Measurements from ENCODE around the gene SRSF4.

Gene SRSF4

GRCh38 chr1:29172415-29172939 lies 9.2 kb downstream of the SRSF4 start:
- Histone ChIP-seq H3K4me1 (ENCODE audit: control insufficient read depth, insufficient read depth, low read length) (peaks cover 12% of the 10 kb centered on the region), H3K27ac (ENCODE audit: low read depth, low read length) (no peak overlapping the region), H3K27me3 (ENCODE audit: control insufficient read depth, insufficient read depth, low read length) (no peaks in the 10 kb centered on the region), H3K4me3 (ENCODE audit: low read length) (no peak overlapping the region), H3K36me3 (ENCODE audit: control insufficient read depth, insufficient read depth, low read length) (no peaks in the 10 kb centered on the region), H3K9ac (ENCODE audit: low read length) (no peak overlapping the region)

GRCh38 chr1:29171521-29171920 lies 10.2 kb downstream of the SRSF4 start:
- Histone ChIP-seq H3K4me1 (ENCODE audit: control insufficient read depth, insufficient read depth, low read length) (peaks cover 10% of the 10 kb centered on the region), H3K4me3 (ENCODE audit: low read length) (no peak overlapping the region), H3K27me3 (ENCODE audit: control insufficient read depth, insufficient read depth, low read length) (no peaks in the 10 kb centered on the region), H3K9ac (ENCODE audit: low read length) (no peak overlapping the region), H3K36me3 (ENCODE audit: control insufficient read depth, insufficient read depth, low read length) (peaks cover 4% of the 10 kb centered on the region), H3K27ac (ENCODE audit: low read depth, low read length) (no peak overlapping the region)

GRCh38 chr1:29171089-29171488 lies 10.6 kb downstream of the SRSF4 start:
- no peak overlapping the region for H3K27ac ChIP-seq (ENCODE audit: low read depth, low read length)
- no peak overlapping the region for H3K4me3 ChIP-seq (ENCODE audit: low read length)
- no peaks in the 10 kb centered on the region for H3K27me3 ChIP-seq (ENCODE audit: control insufficient read depth, insufficient read depth, low read length)
- H3K4me1 ChIP-seq (ENCODE audit: control insufficient read depth, insufficient read depth, low read length): peaks cover 9% of the 10 kb centered on the region
- H3K36me3 ChIP-seq (ENCODE audit: control insufficient read depth, insufficient read depth, low read length): peaks cover 6% of the 10 kb centered on the region
- no peak overlapping the region for H3K9ac ChIP-seq (ENCODE audit: low read length)

- Histone ChIP-seq H3K9ac (ENCODE audit: low read length) (no peak overlapping the region), H3K4me3 (ENCODE audit: low read length) (no peak overlapping the region), H3K4me1 (ENCODE audit: control insufficient read depth, insufficient read depth, low read length) (peaks cover 9% of the 10 kb centered on the region), H3K27ac (ENCODE audit: low read depth, low read length) (no peak overlapping the region), H3K27me3 (ENCODE audit: control insufficient read depth, insufficient read depth, low read length) (no peaks in the 10 kb centered on the region), H3K36me3 (ENCODE audit: control insufficient read depth, insufficient read depth, low read length) (peaks cover 14% of the 10 kb centered on the region)
Measured at GRCh38 chr1:29169976-29170375, 11.7 kb downstream of the SRSF4 start.

GRCh38 chr1:29167904-29168303 lies 13.8 kb downstream of the SRSF4 start:
- Histone ChIP-seq H3K4me1 (ENCODE audit: control insufficient read depth, insufficient read depth, low read length) (peaks cover 9% of the 10 kb centered on the region), H3K4me3 (ENCODE audit: low read length) (no peak overlapping the region), H3K27me3 (ENCODE audit: control insufficient read depth, insufficient read depth, low read length) (no peaks in the 10 kb centered on the region), H3K36me3 (ENCODE audit: control insufficient read depth, insufficient read depth, low read length) (peaks cover 18% of the 10 kb centered on the region), H3K27ac (ENCODE audit: low read depth, low read length) (no peak overlapping the region), H3K9ac (ENCODE audit: low read length) (no peak overlapping the region)

GRCh38 chr1:29166291-29166878 lies 15.3 kb downstream of the SRSF4 start:
- peaks cover 18% of the 10 kb centered on the region for H3K36me3 ChIP-seq (ENCODE audit: control insufficient read depth, insufficient read depth, low read length)
- no peak overlapping the region for H3K9ac ChIP-seq (ENCODE audit: low read length)
- no peaks in the 10 kb centered on the region for H3K27me3 ChIP-seq (ENCODE audit: control insufficient read depth, insufficient read depth, low read length)
- no peak overlapping the region for H3K27ac ChIP-seq (ENCODE audit: low read depth, low read length)
- H3K4me1 ChIP-seq (ENCODE audit: control insufficient read depth, insufficient read depth, low read length): peaks cover 12% of the 10 kb centered on the region
- H3K4me3 ChIP-seq (ENCODE audit: low read length): no peak overlapping the region

GRCh38 chr1:29164588-29164987 lies 17.1 kb downstream of the SRSF4 start:
- peaks cover 4% of the 10 kb centered on the region for H3K4me1 ChIP-seq (ENCODE audit: control insufficient read depth, insufficient read depth, low read length)
- peaks cover 22% of the 10 kb centered on the region for H3K36me3 ChIP-seq (ENCODE audit: control insufficient read depth, insufficient read depth, low read length)
- H3K27ac ChIP-seq (ENCODE audit: low read depth, low read length): no peak overlapping the region
- H3K27me3 ChIP-seq (ENCODE audit: control insufficient read depth, insufficient read depth, low read length): no peaks in the 10 kb centered on the region
- no peak overlapping the region for H3K4me3 ChIP-seq (ENCODE audit: low read length)
- H3K9ac ChIP-seq (ENCODE audit: low read length): no peak overlapping the region

GRCh38 chr1:29162476-29163138 lies 19.1 kb downstream of the SRSF4 start:
- H3K27me3 ChIP-seq (ENCODE audit: control insufficient read depth, insufficient read depth, low read length): no peaks in the 10 kb centered on the region
- peaks cover 33% of the 10 kb centered on the region for H3K36me3 ChIP-seq (ENCODE audit: control insufficient read depth, insufficient read depth, low read length)
- H3K4me1 ChIP-seq (ENCODE audit: control insufficient read depth, insufficient read depth, low read length): peaks cover 4% of the 10 kb centered on the region
- H3K4me3 ChIP-seq (ENCODE audit: low read length): no peak overlapping the region
- no peak overlapping the region for H3K9ac ChIP-seq (ENCODE audit: low read length)
- no peak overlapping the region for H3K27ac ChIP-seq (ENCODE audit: low read depth, low read length)

GRCh38 chr1:29162025-29162424 lies 19.7 kb downstream of the SRSF4 start:
- peaks cover 35% of the 10 kb centered on the region for H3K36me3 ChIP-seq (ENCODE audit: control insufficient read depth, insufficient read depth, low read length)
- peaks cover 8% of the 10 kb centered on the region for H3K4me1 ChIP-seq (ENCODE audit: control insufficient read depth, insufficient read depth, low read length)
- H3K9ac ChIP-seq (ENCODE audit: low read length): no peak overlapping the region
- no peaks in the 10 kb centered on the region for H3K27me3 ChIP-seq (ENCODE audit: control insufficient read depth, insufficient read depth, low read length)
- no peak overlapping the region for H3K4me3 ChIP-seq (ENCODE audit: low read length)
- no peak overlapping the region for H3K27ac ChIP-seq (ENCODE audit: low read depth, low read length)

GRCh38 chr1:29159773-29160172 lies 21.9 kb downstream of the SRSF4 start:
- H3K9ac ChIP-seq (ENCODE audit: low read length): no peak overlapping the region
- H3K4me1 ChIP-seq (ENCODE audit: control insufficient read depth, insufficient read depth, low read length): peaks cover 14% of the 10 kb centered on the region
- H3K27me3 ChIP-seq (ENCODE audit: control insufficient read depth, insufficient read depth, low read length): no peaks in the 10 kb centered on the region
- no peak overlapping the region for H3K27ac ChIP-seq (ENCODE audit: low read depth, low read length)
- H3K4me3 ChIP-seq (ENCODE audit: low read length): no peak overlapping the region
- H3K36me3 ChIP-seq (ENCODE audit: control insufficient read depth, insufficient read depth, low read length): peaks cover 30% of the 10 kb centered on the region

GRCh38 chr1:29157269-29157601 lies 24.5 kb downstream of the SRSF4 start:
- H3K27ac ChIP-seq (ENCODE audit: low read depth, low read length): no peak overlapping the region
- H3K4me1 ChIP-seq (ENCODE audit: control insufficient read depth, insufficient read depth, low read length): peaks cover 11% of the 10 kb centered on the region
- peaks cover 37% of the 10 kb centered on the region for H3K36me3 ChIP-seq (ENCODE audit: control insufficient read depth, insufficient read depth, low read length)
- no peaks in the 10 kb centered on the region for H3K27me3 ChIP-seq (ENCODE audit: control insufficient read depth, insufficient read depth, low read length)
- H3K4me3 ChIP-seq (ENCODE audit: low read length): no peak overlapping the region
- no peak overlapping the region for H3K9ac ChIP-seq (ENCODE audit: low read length)

GRCh38 chr1:29156543-29157268 lies 25.0 kb downstream of the SRSF4 start:
- Histone ChIP-seq H3K4me1 (ENCODE audit: control insufficient read depth, insufficient read depth, low read length) (peaks cover 11% of the 10 kb centered on the region), H3K27ac (ENCODE audit: low read depth, low read length) (peak overlapping the region; percentile 48), H3K27me3 (ENCODE audit: control insufficient read depth, insufficient read depth, low read length) (no peaks in the 10 kb centered on the region), H3K4me3 (ENCODE audit: low read length) (no peak overlapping the region), H3K36me3 (ENCODE audit: control insufficient read depth, insufficient read depth, low read length) (peaks cover 42% of the 10 kb centered on the region), H3K9ac (ENCODE audit: low read length) (no peak overlapping the region)
